Stimulated activated CD4-positive, alpha-beta T cell treated with anti-CD3 and anti-CD28 coated beads, Interleukin-2, amount 100 ng/mL, for 24 hours (primary cell): Measurements from ENCODE around the gene MTSS2.

Experiments used
- DNase-seq, 2 donors: peaks; one replicate each; pipeline ENCODE4 v3.0.0-alpha.2; 2020

The MTSS2 gene, protein sequence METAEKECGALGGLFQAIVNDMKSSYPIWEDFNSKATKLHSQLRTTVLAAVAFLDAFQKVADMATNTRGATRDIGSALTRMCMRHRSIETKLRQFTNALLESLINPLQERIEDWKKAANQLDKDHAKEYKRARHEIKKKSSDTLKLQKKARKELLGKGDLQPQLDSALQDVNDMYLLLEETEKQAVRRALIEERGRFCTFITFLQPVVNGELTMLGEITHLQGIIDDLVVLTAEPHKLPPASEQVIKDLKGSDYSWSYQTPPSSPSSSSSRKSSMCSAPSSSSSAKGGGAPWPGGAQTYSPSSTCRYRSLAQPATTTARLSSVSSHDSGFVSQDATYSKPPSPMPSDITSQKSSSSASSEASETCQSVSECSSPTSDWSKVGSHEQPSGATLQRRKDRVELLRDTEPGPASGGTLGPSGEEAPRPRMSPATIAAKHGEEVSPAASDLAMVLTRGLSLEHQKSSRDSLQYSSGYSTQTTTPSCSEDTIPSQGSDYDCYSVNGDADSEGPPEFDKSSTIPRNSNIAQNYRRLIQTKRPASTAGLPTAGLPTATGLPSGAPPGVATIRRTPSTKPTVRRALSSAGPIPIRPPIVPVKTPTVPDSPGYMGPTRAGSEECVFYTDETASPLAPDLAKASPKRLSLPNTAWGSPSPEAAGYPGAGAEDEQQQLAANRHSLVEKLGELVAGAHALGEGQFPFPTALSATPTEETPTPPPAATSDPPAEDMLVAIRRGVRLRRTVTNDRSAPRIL

DNA sequence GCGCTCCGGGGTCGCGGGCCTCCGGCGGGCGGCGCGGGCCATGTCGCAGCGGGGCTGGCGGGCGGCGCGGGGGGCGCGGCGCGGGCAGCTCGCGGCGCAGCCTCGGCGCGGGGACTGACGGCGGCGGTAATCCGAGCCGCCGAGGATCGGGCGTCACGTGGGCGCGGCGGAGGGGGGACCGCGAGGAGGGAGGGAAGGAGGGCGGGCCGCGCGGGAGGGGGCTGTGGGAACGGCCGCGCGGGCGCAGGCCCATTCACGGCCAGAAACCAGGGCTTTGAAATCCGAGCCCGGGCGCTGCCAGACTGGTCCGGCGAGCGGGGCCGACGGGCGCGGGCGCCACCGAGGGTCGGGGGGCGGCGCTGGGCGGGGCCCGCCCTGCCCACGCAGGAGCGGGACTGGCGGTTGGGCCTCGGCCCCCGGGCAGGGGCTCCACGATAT, at the start of gene MTSS2:
TSS of gene MTSS2 (minus strand) at position 116 of the 438 bp plus-strand sequence. CDS start 262 bp downstream, outside the sequence.
- peak; percentile 28 to 29 for DNase-seq

DNA sequence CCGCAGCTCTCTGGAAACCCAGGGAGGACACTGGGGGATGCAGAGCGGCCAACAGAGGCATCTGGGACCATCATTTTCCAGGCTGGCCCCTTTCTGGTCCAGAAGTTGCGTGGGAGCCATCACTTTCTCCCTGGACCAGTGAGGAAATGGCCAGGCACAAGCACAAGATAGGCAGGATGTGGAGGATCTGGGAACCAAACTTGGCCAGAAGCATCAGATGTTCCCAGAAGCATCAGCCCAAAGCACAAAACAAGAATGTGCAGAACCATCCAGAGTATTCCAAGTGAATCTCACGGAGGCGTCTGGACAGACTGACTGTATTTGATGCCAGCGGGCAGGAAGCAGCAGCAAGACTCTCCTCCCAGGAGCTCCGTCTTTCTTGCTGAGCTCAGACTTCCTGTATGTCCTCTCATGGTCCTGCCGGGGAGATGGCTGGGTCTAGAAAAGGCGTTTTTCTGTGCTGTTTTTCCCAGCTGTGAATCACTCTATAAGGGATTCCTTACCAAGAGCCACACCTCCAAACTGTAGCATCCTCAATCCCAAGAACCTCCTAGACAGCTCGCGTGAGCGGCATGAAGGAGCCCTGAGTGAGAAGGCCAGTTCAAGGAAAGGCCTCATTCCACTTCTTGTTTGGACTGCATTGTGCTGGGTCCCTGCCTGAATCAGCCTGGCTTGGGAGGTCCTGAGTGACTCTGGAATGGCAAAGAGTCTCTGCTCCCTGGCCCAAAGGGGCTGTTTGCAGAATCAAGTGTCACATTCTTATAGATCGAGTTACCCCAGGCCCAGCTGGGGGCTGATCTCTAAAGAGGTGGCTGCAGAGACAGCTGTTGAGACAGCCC, 49.5 kb upstream of the MTSS2 start:
- no peak for DNase-seq

DNA sequence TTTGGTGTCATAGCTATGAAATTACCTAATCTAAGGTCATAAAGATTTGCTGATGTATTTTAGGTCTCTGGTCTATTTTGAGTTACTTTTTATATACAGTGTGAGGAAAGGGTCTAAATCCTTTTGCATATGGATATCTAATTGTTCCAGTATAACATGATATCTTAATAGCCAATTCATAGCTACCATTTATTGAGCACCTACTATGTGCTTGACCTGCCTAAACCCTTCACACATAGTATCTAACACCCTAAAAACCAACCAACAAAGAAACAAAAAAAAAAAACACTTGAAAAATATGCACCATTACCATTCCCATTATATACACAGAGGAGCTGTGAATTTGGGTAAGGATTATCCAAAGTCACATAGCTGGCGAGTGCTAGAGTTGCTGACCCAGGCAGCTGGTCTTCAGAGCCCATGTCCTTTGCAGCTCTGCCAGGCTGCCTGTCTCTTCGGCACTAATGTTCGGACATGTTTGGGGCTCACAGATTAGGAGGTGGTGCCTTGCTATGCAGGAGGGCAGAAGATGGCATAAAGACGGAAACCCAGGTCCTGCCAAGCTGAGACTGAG, 48.8 kb upstream of the MTSS2 start:
- no peak for DNase-seq

DNA sequence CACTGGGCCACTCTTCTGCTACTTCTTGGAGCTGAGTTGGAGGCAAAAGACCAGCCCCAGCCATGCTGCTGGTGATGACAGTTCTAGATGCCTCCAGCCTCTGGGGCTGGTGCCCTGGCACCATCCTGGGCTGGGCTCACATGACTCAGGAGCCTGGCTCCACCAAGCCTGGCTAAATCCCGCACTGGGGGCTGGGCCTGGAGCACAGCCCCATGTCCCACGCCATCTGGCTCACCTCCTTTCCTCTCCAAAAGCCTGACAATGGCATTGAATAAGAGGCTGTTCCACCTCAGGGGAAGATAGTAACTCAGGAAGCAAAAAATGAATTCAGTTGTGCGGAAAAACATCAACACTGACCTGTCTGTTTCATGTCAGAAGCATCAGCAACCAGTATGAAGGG, 45.1 kb upstream of the MTSS2 start:
- no peak for DNase-seq

DNA sequence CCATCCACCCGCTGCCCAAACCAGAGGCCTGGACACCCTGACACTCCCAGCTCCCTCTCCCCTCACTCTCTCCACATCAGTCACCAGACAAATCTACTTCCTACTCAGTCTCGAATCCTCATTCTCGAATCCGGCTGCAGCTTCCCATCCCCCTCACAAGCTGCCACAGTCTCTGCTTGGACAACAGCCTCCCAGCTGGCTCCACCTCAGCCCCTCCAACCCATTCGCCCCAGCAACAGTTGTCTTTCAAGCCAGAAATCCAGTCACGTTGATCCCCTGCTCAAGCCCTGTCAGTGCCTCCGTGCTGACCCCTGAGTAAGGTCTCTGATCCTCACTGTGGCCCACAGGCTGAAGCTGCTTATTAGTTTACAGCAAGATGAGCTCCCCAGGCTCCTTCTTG, 44.2 kb upstream of the MTSS2 start:
- no peak for DNase-seq

DNA sequence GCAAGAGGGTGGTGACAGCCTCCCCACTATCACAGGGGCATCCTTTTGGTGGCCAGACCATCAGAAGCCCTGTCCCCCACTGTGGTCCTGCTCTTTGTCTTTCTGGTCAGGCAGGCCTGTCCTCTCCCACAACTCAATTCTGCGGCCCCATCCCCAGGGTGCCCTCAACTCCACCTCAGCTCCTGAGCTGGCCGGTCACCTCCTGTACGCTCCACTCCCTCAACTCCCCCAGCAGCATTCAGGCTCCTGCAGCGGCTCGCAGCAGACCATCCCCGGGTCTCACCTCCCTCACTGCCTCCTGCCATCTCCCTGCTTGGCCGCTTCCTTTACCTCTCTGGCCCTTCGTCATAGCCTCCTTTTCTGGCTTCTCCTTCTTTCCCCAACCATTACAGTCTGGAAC, 43.4 kb upstream of the MTSS2 start:
- no peak for DNase-seq

DNA sequence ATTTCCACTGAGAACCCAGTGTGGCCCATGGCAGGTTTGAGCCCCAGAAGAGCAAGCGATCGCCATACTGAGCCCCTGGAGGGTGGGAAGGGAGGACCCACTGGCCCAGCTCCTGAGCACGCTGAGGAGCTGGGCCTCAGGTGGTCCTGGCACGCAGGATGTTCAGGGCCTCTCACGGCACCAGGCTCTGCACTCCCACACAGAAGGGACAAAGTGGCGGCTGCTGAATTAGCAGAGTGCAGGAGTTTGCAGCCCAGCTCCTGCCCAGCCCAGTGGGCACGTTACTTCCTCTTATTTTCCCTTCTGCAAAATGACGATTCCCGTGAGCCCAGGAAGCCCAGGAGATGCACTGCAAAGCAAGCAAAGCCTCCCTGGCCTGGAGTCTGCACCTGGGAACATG, 42.3 kb upstream of the MTSS2 start:
- no peak for DNase-seq

DNA sequence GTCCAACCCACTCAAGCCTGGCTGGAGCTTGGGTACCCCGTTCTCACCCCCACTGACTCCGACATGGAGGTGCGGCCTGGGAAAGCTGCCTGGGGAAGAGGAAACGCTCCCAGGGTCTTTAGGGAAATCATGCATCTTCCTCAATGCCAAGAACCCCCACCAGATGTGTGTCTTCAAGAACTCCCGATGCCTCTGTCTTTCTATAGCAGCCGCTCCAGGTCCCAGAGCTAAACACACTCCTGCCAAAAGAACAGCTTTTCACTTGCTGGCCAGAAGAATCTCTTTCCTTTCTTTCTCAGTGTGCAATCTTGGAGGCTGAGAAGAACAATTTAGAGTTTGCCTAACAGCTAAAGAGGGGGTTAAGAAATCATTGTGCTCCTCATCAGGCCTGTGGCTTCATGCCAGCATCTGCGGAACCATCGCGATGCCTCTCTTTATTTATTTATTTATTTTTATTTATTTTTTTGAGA, 41.1 kb upstream of the MTSS2 start:
- no peak for DNase-seq

DNA sequence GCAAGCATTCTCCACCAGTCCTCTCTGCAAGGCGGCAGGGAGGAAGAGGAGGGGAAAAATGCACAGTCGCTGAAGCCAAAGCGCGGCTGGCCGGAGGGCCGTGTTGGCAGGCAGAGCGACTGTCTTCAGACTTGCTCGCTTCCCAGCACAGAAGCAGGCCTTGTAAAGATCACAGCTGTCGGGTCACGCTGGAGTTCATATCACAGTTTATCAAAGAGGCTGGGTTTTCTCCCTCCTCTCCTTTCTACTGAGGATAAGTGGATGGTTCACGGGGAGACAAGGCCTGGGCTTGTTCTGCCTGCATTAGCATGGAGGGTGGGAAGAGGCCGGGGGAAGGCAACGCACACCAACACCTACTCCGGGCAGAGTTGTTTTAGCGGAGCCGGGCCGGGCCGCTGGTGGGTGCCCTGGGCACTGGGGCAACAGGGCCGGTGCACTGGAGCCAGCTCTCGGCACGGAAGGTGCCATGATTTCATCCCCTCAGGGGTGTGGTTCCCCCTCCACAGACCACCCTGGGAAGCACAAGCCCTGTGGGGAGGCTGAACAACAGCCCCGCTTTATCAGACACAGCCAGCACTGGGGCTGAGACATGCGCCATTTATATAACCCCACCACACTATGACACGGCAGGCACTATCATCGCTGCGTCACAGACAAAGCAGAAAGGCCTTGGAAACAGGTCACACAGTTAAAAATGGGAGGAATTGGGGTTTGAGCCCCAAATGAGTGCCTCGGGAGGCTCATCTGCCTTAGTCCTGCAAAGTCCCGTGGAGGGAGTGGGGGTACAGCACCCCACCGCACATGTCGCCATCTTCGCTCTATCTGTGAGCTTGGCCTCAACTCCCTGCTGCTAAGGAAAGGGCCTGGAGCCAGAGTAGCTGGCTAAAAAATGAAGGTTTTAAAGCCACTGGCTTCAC, 40.3 kb upstream of the MTSS2 start:
- no peak for DNase-seq

DNA sequence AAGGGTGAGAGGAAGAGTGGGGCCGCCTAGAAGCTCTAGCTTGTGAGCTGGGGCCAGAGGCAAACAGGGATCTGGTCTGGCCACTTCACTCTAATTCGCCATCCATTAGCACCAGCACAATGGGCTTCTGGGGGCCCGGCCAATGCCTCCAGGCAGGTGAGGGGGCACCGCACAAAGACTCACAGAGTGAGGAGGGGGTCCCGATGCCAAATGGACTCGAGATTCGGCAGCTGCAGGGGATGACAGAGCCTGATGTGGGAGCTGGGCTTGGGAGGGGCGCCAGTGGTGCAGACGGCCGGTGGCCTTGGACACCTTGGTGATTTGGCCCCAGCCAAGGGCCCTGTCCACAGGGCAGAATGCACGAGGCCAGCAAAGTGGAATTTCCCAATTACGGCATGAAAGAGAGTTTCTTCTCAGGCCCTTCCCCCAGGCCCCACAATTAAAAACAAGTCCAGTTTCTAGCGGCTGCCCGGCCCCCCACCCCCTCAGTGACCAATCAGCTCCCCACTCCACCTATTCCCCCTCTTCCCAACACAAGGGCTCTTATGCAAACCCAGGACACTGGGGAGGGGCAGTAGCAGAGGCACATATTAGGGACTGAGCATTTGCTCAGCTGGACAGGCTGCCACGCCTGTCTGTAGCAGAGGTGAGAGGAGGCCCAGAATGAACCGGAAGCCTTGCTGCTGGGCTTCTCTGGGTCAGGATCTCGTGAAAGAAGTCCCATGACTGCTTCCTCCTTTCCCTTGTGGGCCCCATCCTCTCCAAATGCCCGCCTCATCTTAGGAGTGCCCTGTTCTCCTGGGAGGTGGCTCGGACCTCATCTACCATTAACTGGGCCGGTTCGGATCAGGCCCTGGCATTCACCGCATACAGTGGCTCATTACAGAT, 39.4 kb upstream of the MTSS2 start:
- no peak for DNase-seq

DNA sequence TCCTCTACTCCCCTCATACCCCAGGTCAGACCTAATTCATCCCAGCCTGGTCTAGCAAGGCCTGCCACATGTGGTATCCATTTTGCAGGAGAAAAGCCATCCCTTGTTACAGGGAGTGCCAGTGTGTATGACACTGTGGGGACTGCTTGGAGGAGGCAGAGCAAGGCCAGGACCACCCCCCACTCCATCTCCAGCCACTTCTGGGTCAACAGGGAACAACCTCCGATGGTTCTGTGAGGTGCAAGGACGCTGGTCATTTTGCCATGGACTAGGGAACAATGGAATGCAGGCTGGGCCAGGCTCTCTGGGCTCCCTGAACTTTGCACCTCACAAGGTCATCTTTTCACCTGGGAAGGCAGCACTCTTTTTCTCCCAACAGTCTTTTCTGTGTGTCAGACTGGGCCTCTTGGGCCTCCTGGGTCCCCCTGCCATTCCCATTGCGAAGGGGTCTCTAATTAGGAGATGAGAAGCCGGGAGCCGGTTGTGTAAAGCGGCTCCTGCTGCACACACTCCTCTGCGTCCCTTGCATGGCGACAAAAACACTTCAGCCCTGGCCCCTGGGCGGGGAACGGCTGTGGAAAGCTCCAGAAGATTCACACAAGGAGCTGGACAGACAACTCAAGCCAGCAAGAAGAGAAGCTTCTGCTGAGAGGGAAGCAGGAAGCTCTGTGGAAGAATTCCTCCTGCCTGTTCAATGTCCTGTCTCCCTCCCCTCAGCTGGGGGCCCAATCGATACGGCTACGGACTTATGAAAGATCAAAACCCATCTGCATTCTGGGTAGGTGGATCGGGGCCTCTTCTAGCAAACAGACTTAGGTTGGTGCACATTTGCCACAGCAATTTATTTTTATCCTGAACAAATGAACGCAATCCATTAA, 38.5 kb upstream of the MTSS2 start:
- DNase-seq = no peak

DNA sequence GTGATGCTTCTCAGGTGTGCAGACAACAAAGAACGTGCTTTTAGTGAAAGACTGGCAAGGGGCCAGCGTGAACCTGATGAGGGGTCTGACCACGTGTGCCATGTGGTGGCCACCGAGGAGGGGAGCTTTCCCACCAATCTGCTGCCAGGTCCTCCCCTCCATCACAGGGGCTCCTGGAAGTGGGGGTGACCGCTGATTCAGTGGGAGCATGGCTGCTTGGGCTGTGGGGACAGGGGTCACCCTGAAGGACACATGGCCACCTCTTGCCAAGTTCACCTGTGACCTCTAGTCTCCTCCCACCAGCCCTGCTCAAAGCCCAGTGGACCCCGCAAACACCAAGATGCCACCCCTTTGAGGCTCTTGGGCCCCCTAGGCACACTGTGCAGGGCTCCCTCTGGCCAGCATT, 37.9 kb upstream of the MTSS2 start:
- no peak for DNase-seq

DNA sequence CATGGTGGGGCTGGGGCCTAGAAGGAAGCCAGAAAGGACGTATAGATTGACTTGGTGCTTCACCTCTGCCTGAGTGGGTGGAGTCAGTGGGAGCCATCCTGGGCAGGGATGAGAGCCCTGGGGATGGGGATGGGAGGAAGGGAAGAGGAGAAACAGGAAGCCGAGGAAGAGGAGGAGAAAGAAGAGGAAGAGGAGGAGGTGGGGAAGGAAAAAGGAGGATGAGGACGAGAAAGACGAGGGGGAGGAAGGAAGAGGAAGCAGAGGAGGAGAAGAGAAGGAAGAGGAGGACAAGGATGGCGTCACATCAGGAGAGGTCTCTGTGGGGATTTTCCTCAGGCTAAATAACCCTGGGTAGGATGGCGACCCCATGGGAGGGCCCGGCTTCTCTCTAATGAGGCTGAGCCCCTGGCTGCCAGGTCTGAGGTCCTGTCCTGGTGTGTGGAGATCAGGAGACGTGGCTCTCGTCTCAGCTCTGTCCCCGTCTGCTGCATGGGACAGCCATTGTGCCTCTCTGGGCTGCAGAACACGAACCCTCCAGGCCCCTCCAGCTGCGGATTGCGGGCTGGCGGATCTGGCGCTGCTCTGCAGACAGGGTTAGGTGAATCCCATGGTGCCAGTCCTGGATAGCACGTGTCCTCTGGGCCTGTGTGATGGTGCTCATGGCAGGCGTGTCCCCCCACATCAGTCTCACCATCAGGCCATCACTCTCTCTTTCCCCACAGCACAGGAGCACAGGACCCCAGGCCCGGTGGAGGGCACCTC, 35.5 kb upstream of the MTSS2 start:
- DNase-seq = no peak

DNA sequence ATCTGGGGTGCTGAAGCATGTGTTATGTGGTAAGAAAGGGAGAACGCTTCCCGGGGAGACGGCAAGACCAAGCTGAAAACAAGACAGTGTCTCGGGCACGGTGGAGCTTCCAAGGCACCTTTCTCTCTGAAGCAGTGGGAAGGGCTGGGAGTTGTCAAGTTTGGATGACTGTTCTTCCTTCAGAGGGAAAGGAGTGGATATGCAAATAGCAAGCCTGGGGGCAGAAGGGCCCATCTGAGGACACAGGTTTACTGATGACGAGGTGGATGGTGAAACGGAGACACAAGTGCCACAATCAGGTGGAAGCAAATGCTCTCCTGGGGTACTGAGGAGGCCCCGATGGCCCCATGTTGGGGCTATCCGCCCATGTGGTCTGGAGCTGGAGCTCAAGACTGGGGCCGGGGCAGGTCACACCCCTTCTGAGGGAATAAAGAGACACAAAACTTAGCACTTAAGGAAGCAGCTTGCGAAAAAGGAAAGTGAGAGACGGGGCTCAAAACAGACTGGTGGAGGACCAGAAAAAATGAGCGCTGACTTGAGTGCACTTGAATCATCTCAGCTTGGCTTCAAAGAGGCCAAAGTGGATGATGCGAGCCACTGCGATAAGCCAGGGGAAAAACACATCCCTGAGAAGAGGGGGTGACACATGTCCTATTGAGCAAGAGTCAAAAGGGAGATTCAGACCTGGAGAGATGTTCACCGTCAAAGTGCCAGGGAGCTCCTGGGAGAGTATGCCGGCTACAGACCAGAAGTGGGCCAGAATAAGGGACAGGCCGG, 34.8 kb upstream of the MTSS2 start:
- no peak for DNase-seq

DNA sequence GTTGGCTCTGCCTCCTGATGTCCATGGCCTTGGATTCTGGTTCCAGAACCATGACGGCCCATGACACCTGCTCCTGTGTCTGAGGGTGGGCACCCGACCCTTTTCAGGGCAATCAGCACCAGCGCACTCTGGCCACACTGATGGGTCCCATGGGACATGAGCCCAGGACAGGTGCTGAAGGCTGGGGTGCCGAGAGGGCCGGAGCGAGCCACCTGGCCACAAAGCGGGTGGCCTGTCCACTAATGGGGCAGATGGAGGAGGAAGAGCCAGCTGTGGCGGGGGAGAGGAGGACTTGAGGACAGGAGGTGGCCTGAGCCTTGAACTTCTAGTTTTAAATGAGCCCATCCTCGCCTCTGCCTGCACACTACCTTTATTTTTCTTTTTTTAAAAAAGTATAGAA, 31.2 kb upstream of the MTSS2 start:
- no peak for DNase-seq

DNA sequence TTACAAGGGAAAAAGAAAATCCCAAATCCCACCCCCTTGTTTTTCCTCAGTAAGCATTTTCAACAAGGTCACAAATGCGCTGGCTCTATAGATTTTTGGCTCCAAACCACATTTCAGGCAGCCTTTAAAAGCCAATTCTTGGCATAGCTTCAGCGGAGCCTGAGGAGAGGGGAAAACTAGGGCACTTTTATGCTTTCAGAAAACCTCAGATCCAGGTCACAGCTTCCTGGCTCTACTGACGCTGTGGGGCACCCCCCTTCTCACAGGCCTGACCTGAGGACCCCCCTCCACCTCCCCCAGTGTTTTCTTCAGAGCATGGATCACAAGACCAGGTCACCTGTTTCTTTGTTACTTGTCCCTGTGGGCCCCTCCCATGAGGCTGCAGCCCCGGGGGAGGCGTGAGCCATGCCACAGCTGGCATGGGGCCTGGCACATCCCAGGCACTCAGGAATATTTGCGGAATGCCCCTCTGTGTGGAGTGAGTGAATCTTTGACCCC, 30.1 kb upstream of the MTSS2 start:
- DNase-seq = no peak

DNA sequence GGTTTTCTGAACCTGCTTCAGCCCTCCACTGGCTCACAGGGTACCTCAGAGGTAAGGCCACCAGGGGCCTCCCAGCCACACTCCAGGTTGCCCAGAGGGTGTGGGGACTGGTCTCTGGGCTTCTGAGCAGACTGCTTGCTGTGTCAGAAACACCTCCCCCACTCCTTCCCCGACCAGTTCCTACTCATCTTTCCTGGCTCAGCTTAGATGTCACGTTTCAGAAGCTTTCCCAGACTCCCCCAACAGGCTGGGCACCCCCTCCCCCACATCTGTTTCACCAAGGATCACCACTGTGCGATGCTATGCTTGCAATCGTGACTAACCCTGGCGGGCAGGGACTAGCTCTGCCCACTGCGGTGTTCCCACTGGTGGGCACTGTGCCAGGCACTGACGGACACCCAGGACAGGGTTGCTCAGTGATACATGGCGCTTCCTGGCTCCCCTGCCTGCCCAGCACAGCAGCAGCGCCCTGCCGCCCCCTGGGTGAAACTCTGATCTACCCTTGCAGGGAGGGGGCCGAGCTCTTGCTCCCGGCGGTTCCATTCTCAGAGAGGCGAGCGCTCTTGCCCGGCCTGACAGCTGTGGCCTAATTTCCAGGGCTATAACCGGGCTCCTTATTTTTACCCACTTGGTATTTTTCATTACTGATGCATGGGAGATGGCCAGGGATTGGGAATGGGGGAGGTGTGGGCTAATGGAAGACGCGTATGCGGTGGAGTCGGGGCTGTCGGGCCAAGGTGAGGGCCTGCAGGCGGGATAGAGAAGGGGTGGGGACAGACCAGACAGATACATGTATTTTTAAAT, 29.4 kb upstream of the MTSS2 start:
- DNase-seq = no peak
